ENCODE results near the gene FAM76A.
"Not testable (repeated sequence)": the region's sequence is repeated elsewhere in the genome, so short reads cannot be mapped to it uniquely, and the experiment has no call there.

FAM76A gene

DNA sequence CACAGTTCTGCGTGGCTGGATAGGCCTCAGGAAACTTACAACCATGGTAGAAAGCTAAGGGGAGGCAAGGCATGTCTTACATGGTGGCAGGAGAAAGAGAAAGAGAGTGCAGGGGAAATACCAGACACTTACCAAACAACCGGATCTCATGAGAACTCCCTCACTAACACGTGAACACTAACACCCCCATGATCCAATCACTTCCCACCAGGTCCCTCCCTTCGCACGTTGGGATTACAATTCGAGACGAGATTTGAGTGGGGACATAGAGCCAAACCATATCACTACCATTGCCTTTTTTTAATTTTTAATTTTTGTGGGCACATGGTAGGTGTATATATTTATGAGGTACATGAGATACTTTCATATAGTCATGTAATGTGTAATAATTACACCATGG, 81.0 kb downstream of the FAM76A start:
- ATAC-seq = no peak
- TF ChIP-seq ZFP3 (CRISPR knock-in tag; IDR thresholded peaks at IDR 0.05) (no peak), ARNTL (CRISPR knock-in tag; IDR thresholded peaks at IDR 0.05; ENCODE audit: borderline replicate concordance, low read depth) (no peak), ZNF8 (CRISPR knock-in tag; IDR thresholded peaks at IDR 0.05) (no peak), GLIS3 (CRISPR knock-in tag; IDR thresholded peaks at IDR 0.05) (no peak), PPARA (CRISPR knock-in tag; IDR thresholded peaks at IDR 0.05; ENCODE audit: borderline replicate concordance) (no peak), OSR1 (CRISPR knock-in tag; IDR thresholded peaks at IDR 0.05) (no peak), ZNF565 (CRISPR knock-in tag; conservative IDR thresholded peaks at IDR 0.05; ENCODE audit: low read depth) (no peak), ESRRG (CRISPR knock-in tag; IDR thresholded peaks at IDR 0.05) (no peak), SNAI2 (CRISPR knock-in tag; IDR thresholded peaks at IDR 0.05) (no peak), RARB (CRISPR knock-in tag; IDR thresholded peaks at IDR 0.05) (no peak), TCF4 (CRISPR knock-in tag; IDR thresholded peaks at IDR 0.05; ENCODE audit: borderline replicate concordance) (no peak), ZFP30 (CRISPR knock-in tag; IDR thresholded peaks at IDR 0.05) (no peak), CSDC2 (CRISPR knock-in tag; IDR thresholded peaks at IDR 0.05) (no peak)
- TF ChIP-seq, protein P1, sequence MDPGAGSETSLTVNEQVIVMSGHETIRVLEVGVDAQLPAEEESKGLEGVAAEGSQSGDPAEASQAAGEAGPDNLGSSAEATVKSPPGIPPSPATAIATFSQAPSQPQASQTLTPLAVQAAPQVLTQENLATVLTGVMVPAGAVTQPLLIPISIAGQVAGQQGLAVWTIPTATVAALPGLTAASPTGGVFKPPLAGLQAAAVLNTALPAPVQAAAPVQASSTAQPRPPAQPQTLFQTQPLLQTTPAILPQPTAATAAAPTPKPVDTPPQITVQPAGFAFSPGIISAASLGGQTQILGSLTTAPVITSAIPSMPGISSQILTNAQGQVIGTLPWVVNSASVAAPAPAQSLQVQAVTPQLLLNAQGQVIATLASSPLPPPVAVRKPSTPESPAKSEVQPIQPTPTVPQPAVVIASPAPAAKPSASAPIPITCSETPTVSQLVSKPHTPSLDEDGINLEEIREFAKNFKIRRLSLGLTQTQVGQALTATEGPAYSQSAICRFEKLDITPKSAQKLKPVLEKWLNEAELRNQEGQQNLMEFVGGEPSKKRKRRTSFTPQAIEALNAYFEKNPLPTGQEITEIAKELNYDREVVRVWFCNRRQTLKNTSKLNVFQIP (CRISPR knock-in tag; IDR thresholded peaks at IDR 0.05; ENCODE audit: borderline replicate concordance, low read depth) = no peak

DNA sequence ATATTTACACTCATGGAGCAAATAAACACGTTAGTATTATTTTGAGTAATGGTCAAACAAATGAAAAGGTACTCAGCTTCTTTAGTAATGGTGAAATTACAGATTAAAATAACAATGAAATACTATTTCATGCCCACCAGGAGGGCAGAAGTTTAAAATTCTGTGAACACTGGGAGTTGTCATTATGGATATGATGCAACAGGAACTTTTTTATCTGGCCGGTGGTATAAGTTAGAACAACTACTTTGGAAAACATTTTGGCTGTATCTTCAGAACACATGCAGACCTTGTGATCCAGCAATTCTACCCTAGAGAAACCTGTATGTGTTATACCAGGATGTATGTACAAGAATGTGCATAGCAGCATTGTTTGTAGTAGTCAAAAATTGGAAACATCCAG, 81.6 kb downstream of the FAM76A start:
- ATAC-seq = no peak
- TF ChIP-seq RARB (CRISPR knock-in tag; IDR thresholded peaks at IDR 0.05) (no peak), PPARA (CRISPR knock-in tag; IDR thresholded peaks at IDR 0.05; ENCODE audit: borderline replicate concordance) (no peak), ZNF70 (CRISPR knock-in tag; IDR thresholded peaks at IDR 0.05) (no peak), BACH2 (CRISPR knock-in tag; IDR thresholded peaks at IDR 0.05; ENCODE audit: borderline replicate concordance) (no peak), ZFP3 (CRISPR knock-in tag; IDR thresholded peaks at IDR 0.05) (no peak), TCF4 (CRISPR knock-in tag; IDR thresholded peaks at IDR 0.05; ENCODE audit: borderline replicate concordance) (no peak), CSDC2 (CRISPR knock-in tag; IDR thresholded peaks at IDR 0.05) (no peak), ZFP30 (CRISPR knock-in tag; IDR thresholded peaks at IDR 0.05) (no peak), ZC3H10 (CRISPR knock-in tag; IDR thresholded peaks at IDR 0.05) (no peak), OSR1 (CRISPR knock-in tag; IDR thresholded peaks at IDR 0.05) (no peak), ESRRG (CRISPR knock-in tag; IDR thresholded peaks at IDR 0.05) (no peak), ZNF565 (CRISPR knock-in tag; conservative IDR thresholded peaks at IDR 0.05; ENCODE audit: low read depth) (no peak), ZNF8 (CRISPR knock-in tag; IDR thresholded peaks at IDR 0.05) (no peak), TOX (CRISPR knock-in tag; IDR thresholded peaks at IDR 0.05; ENCODE audit: borderline replicate concordance) (no peak), ARNTL (CRISPR knock-in tag; IDR thresholded peaks at IDR 0.05; ENCODE audit: borderline replicate concordance, low read depth) (no peak)
- TF ChIP-seq, protein P2, sequence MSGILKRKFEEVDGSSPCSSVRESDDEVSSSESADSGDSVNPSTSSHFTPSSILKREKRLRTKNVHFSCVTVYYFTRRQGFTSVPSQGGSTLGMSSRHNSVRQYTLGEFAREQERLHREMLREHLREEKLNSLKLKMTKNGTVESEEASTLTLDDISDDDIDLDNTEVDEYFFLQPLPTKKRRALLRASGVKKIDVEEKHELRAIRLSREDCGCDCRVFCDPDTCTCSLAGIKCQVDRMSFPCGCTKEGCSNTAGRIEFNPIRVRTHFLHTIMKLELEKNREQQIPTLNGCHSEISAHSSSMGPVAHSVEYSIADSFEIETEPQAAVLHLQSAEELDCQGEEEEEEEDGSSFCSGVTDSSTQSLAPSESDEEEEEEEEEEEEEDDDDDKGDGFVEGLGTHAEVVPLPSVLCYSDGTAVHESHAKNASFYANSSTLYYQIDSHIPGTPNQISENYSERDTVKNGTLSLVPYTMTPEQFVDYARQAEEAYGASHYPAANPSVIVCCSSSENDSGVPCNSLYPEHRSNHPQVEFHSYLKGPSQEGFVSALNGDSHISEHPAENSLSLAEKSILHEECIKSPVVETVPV (CRISPR knock-in tag; IDR thresholded peaks at IDR 0.05) = no peak
- TF ChIP-seq, protein P3, sequence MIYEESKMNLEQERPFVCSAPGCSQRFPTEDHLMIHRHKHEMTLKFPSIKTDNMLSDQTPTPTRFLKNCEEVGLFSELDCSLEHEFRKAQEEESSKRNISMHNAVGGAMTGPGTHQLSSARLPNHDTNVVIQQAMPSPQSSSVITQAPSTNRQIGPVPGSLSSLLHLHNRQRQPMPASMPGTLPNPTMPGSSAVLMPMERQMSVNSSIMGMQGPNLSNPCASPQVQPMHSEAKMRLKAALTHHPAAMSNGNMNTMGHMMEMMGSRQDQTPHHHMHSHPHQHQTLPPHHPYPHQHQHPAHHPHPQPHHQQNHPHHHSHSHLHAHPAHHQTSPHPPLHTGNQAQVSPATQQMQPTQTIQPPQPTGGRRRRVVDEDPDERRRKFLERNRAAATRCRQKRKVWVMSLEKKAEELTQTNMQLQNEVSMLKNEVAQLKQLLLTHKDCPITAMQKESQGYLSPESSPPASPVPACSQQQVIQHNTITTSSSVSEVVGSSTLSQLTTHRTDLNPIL (CRISPR knock-in tag; IDR thresholded peaks at IDR 0.05; ENCODE audit: low read depth) = no peak
- TF ChIP-seq, protein P1 (CRISPR knock-in tag; IDR thresholded peaks at IDR 0.05; ENCODE audit: borderline replicate concordance, low read depth) = no peak
- TF ChIP-seq, protein P4, sequence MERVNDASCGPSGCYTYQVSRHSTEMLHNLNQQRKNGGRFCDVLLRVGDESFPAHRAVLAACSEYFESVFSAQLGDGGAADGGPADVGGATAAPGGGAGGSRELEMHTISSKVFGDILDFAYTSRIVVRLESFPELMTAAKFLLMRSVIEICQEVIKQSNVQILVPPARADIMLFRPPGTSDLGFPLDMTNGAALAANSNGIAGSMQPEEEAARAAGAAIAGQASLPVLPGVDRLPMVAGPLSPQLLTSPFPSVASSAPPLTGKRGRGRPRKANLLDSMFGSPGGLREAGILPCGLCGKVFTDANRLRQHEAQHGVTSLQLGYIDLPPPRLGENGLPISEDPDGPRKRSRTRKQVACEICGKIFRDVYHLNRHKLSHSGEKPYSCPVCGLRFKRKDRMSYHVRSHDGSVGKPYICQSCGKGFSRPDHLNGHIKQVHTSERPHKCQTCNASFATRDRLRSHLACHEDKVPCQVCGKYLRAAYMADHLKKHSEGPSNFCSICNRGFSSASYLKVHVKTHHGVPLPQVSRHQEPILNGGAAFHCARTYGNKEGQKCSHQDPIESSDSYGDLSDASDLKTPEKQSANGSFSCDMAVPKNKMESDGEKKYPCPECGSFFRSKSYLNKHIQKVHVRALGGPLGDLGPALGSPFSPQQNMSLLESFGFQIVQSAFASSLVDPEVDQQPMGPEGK (CRISPR knock-in tag; IDR thresholded peaks at IDR 0.05; ENCODE audit: borderline replicate concordance) = no peak

DNA sequence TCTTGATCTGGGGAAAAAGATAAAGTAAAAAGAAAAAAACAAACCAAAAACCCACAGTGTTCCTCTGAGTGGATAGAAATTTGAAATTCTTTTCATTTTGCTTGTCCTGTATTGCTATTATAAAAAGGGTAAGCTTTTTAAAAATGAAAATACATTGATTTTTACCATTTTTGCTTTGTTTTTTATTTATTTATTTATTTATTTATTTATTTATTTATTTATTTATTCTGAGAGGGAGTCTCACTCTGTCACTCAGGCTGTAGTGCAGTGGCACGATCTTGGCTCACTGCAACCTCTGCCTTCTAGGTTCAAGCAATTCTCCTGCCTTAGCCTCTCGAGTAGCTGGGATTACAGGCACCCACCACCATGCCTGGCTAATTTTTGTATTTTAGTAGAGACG, 82.4 kb downstream of the FAM76A start:
- not testable (repeated sequence) for ATAC-seq
